ENCODE data around the gene KSR2. TPM values are rescaled to one million over a fixed set of nuclear protein-coding genes. Genes with fewer than 3 reads are reported as not detected.

The KSR2 gene
- polyA plus RNA-seq, 2 donors, result 0.01 to 0.04 TPM

- Histone ChIP-seq H3K4me3 (ENCODE audit: low read depth in 1 of 2, low read length in 2 of 2) (no peak overlapping the region), H3K27ac (ENCODE audit: low read depth in 2 of 2, low read length in 1 of 2) (no peak overlapping the region), H3K4me1 (ENCODE audit: control insufficient read depth in 2 of 2, insufficient read depth in 2 of 2, low read length in 1 of 2) (no peaks in the 10 kb centered on the region), H3K27me3 (ENCODE audit: control insufficient read depth in 1 of 2, insufficient read depth in 2 of 2, low read length in 2 of 2) (no peaks in the 10 kb centered on the region), H3K36me3 (ENCODE audit: control insufficient read depth in 2 of 2, insufficient read depth in 2 of 2, low read length in 1 of 2) (no peaks in the 10 kb centered on the region), H3K9me3 (ENCODE audit: control insufficient read depth in 2 of 2, insufficient read depth in 1 of 2, low read depth in 1 of 2, low read length in 1 of 2) (no peaks in the 10 kb centered on the region)
- 72 to 83% methylated on average over 4 of the region's 4 CpGs for WGBS, 2 donors
Observed at GRCh38 chr12:117516034-117516433, 452.8 kb downstream of the KSR2 start.

- 16 to 18% methylated on average over 5 of the region's 5 CpGs for WGBS, 2 donors
- H3K36me3 ChIP-seq (ENCODE audit: control insufficient read depth in 2 of 2, insufficient read depth in 2 of 2, low read length in 1 of 2), result no peaks in the 10 kb centered on the region
- H3K4me3 ChIP-seq (ENCODE audit: low read depth in 1 of 2, low read length in 2 of 2), result no peak overlapping the region
- H3K27ac ChIP-seq (ENCODE audit: low read depth in 2 of 2, low read length in 1 of 2), result no peak overlapping the region
- no peaks in the 10 kb centered on the region for H3K9me3 ChIP-seq (ENCODE audit: control insufficient read depth in 2 of 2, insufficient read depth in 1 of 2, low read depth in 1 of 2, low read length in 1 of 2)
- H3K4me1 ChIP-seq (ENCODE audit: control insufficient read depth in 2 of 2, insufficient read depth in 2 of 2, low read length in 1 of 2), result no peaks in the 10 kb centered on the region
- H3K27me3 ChIP-seq (ENCODE audit: control insufficient read depth in 1 of 2, insufficient read depth in 2 of 2, low read length in 2 of 2), result no peaks in the 10 kb centered on the region
Observed at GRCh38 chr12:117514016-117514415, 454.8 kb downstream of the KSR2 start.

GRCh38 chr12:117513353-117513752 is 455.4 kb downstream of the KSR2 start:
- Histone ChIP-seq H3K4me1 (ENCODE audit: control insufficient read depth in 2 of 2, insufficient read depth in 2 of 2, low read length in 1 of 2) (no peaks in the 10 kb centered on the region), H3K4me3 (ENCODE audit: low read depth in 1 of 2, low read length in 2 of 2) (no peak overlapping the region), H3K27ac (ENCODE audit: low read depth in 2 of 2, low read length in 1 of 2) (no peak overlapping the region), H3K9me3 (ENCODE audit: control insufficient read depth in 2 of 2, insufficient read depth in 1 of 2, low read depth in 1 of 2, low read length in 1 of 2) (no peaks in the 10 kb centered on the region), H3K27me3 (ENCODE audit: control insufficient read depth in 1 of 2, insufficient read depth in 2 of 2, low read length in 2 of 2) (no peaks in the 10 kb centered on the region), H3K36me3 (ENCODE audit: control insufficient read depth in 2 of 2, insufficient read depth in 2 of 2, low read length in 1 of 2) (no peaks in the 10 kb centered on the region)
- WGBS, 2 donors, result 43 to 46% methylated on average over 4 of the region's 4 CpGs

- no peaks in the 10 kb centered on the region for H3K9me3 ChIP-seq (ENCODE audit: control insufficient read depth in 2 of 2, insufficient read depth in 1 of 2, low read depth in 1 of 2, low read length in 1 of 2)
- no peaks in the 10 kb centered on the region for H3K4me1 ChIP-seq (ENCODE audit: control insufficient read depth in 2 of 2, insufficient read depth in 2 of 2, low read length in 1 of 2)
- H3K27me3 ChIP-seq (ENCODE audit: control insufficient read depth in 1 of 2, insufficient read depth in 2 of 2, low read length in 2 of 2), result no peaks in the 10 kb centered on the region
- no peak overlapping the region for H3K27ac ChIP-seq (ENCODE audit: low read depth in 2 of 2, low read length in 1 of 2)
- H3K36me3 ChIP-seq (ENCODE audit: control insufficient read depth in 2 of 2, insufficient read depth in 2 of 2, low read length in 1 of 2), result no peaks in the 10 kb centered on the region
- no peak overlapping the region for H3K4me3 ChIP-seq (ENCODE audit: low read depth in 1 of 2, low read length in 2 of 2)
Observed at GRCh38 chr12:117508468-117508867, 460.3 kb downstream of the KSR2 start.

GRCh38 chr12:117507548-117507947 is 461.2 kb downstream of the KSR2 start:
- H3K27ac ChIP-seq (ENCODE audit: low read depth in 2 of 2, low read length in 1 of 2), result no peak overlapping the region
- H3K36me3 ChIP-seq (ENCODE audit: control insufficient read depth in 2 of 2, insufficient read depth in 2 of 2, low read length in 1 of 2), result no peaks in the 10 kb centered on the region
- no peaks in the 10 kb centered on the region for H3K27me3 ChIP-seq (ENCODE audit: control insufficient read depth in 1 of 2, insufficient read depth in 2 of 2, low read length in 2 of 2)
- no peak overlapping the region for H3K4me3 ChIP-seq (ENCODE audit: low read depth in 1 of 2, low read length in 2 of 2)
- H3K9me3 ChIP-seq (ENCODE audit: control insufficient read depth in 2 of 2, insufficient read depth in 1 of 2, low read depth in 1 of 2, low read length in 1 of 2), result no peaks in the 10 kb centered on the region
- 47 to 62% methylated on average over 3 of the region's 3 CpGs for WGBS, 2 donors
- H3K4me1 ChIP-seq (ENCODE audit: control insufficient read depth in 2 of 2, insufficient read depth in 2 of 2, low read length in 1 of 2), result no peaks in the 10 kb centered on the region

GRCh38 chr12:117506333-117506732 is 462.5 kb downstream of the KSR2 start:
- no peaks in the 10 kb centered on the region for H3K9me3 ChIP-seq (ENCODE audit: control insufficient read depth in 2 of 2, insufficient read depth in 1 of 2, low read depth in 1 of 2, low read length in 1 of 2)
- H3K27me3 ChIP-seq (ENCODE audit: control insufficient read depth in 1 of 2, insufficient read depth in 2 of 2, low read length in 2 of 2), result no peaks in the 10 kb centered on the region
- no peaks in the 10 kb centered on the region for H3K36me3 ChIP-seq (ENCODE audit: control insufficient read depth in 2 of 2, insufficient read depth in 2 of 2, low read length in 1 of 2)
- no peaks in the 10 kb centered on the region for H3K4me1 ChIP-seq (ENCODE audit: control insufficient read depth in 2 of 2, insufficient read depth in 2 of 2, low read length in 1 of 2)
- no peak overlapping the region for H3K4me3 ChIP-seq (ENCODE audit: low read depth in 1 of 2, low read length in 2 of 2)
- H3K27ac ChIP-seq (ENCODE audit: low read depth in 2 of 2, low read length in 1 of 2), result no peak overlapping the region
- WGBS, 2 donors, result 74 to 75% methylated on average over 1 of the region's 1 CpG

- WGBS, 2 donors, result 52 to 53% methylated on average over 2 of the region's 2 CpGs
- Histone ChIP-seq H3K4me1 (ENCODE audit: control insufficient read depth in 2 of 2, insufficient read depth in 2 of 2, low read length in 1 of 2) (no peaks in the 10 kb centered on the region), H3K27me3 (ENCODE audit: control insufficient read depth in 1 of 2, insufficient read depth in 2 of 2, low read length in 2 of 2) (no peaks in the 10 kb centered on the region), H3K27ac (ENCODE audit: low read depth in 2 of 2, low read length in 1 of 2) (no peak overlapping the region), H3K36me3 (ENCODE audit: control insufficient read depth in 2 of 2, insufficient read depth in 2 of 2, low read length in 1 of 2) (no peaks in the 10 kb centered on the region), H3K4me3 (ENCODE audit: low read depth in 1 of 2, low read length in 2 of 2) (no peak overlapping the region), H3K9me3 (ENCODE audit: control insufficient read depth in 2 of 2, insufficient read depth in 1 of 2, low read depth in 1 of 2, low read length in 1 of 2) (no peaks in the 10 kb centered on the region)
Observed at GRCh38 chr12:117502633-117503032, 466.2 kb downstream of the KSR2 start.

- Histone ChIP-seq H3K27ac (ENCODE audit: low read depth in 2 of 2, low read length in 1 of 2) (no peak overlapping the region), H3K4me1 (ENCODE audit: control insufficient read depth in 2 of 2, insufficient read depth in 2 of 2, low read length in 1 of 2) (no peaks in the 10 kb centered on the region)
- WGBS, 2 donors, result 84 to 86% methylated on average over 4 of the region's 4 CpGs
Observed at GRCh38 chr12:117502233-117502632, 466.6 kb downstream of the KSR2 start.

GRCh38 chr12:117501076-117501869 is 467.5 kb downstream of the KSR2 start:
- Histone ChIP-seq H3K4me3 (ENCODE audit: low read depth in 1 of 2, low read length in 2 of 2) (no peak overlapping the region), H3K27ac (ENCODE audit: low read depth in 2 of 2, low read length in 1 of 2) (no peak overlapping the region), H3K27me3 (ENCODE audit: control insufficient read depth in 1 of 2, insufficient read depth in 2 of 2, low read length in 2 of 2) (no peaks in the 10 kb centered on the region), H3K36me3 (ENCODE audit: control insufficient read depth in 2 of 2, insufficient read depth in 2 of 2, low read length in 1 of 2) (no peaks in the 10 kb centered on the region), H3K9me3 (ENCODE audit: control insufficient read depth in 2 of 2, insufficient read depth in 1 of 2, low read depth in 1 of 2, low read length in 1 of 2) (no peaks in the 10 kb centered on the region), H3K4me1 (ENCODE audit: control insufficient read depth in 2 of 2, insufficient read depth in 2 of 2, low read length in 1 of 2) (no peaks in the 10 kb centered on the region)
- WGBS, 2 donors, result 54 to 60% methylated on average over 7 of the region's 7 CpGs

More at GRCh38 chr12:117502233-117502632, 466.6 kb downstream of the KSR2 start:
- Histone ChIP-seq H3K27me3 (ENCODE audit: control insufficient read depth in 1 of 2, insufficient read depth in 2 of 2, low read length in 2 of 2) (no peaks in the 10 kb centered on the region), H3K9me3 (ENCODE audit: control insufficient read depth in 2 of 2, insufficient read depth in 1 of 2, low read depth in 1 of 2, low read length in 1 of 2) (no peaks in the 10 kb centered on the region), H3K4me3 (ENCODE audit: low read depth in 1 of 2, low read length in 2 of 2) (no peak overlapping the region), H3K36me3 (ENCODE audit: control insufficient read depth in 2 of 2, insufficient read depth in 2 of 2, low read length in 1 of 2) (no peaks in the 10 kb centered on the region)

Data from esophagus (tissue), 2 donors.